Measurements from ENCODE around the gene CRYGN.

The CRYGN gene

DNA sequence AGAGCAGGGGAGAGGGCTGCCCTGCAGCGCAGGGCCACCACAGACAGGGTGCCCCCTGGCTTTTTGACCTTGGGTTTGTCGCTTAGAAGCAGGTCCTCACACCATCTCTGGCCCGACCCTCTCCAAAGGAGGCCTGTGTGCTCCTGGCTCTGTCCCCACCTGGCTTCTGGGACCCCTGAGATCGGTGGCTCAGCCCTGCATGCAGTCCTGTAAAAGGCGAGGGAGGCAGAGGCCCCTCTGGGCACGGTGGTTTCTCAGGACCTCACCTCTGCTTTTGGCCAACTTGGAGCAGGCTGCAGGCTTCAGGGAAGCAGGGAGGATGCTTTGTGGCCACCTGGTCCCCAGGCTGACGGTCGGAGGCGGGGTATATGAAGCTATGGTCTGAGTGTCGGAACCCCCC is 51.5 kb downstream of the CRYGN start:
- no peak for DNase-seq (ENCODE audit: low read depth, low spot score)
- H3K4me3 ChIP-seq (ENCODE audit: low read depth, low read length) = no peak overlapping the region
- TF ChIP-seq, protein P1, sequence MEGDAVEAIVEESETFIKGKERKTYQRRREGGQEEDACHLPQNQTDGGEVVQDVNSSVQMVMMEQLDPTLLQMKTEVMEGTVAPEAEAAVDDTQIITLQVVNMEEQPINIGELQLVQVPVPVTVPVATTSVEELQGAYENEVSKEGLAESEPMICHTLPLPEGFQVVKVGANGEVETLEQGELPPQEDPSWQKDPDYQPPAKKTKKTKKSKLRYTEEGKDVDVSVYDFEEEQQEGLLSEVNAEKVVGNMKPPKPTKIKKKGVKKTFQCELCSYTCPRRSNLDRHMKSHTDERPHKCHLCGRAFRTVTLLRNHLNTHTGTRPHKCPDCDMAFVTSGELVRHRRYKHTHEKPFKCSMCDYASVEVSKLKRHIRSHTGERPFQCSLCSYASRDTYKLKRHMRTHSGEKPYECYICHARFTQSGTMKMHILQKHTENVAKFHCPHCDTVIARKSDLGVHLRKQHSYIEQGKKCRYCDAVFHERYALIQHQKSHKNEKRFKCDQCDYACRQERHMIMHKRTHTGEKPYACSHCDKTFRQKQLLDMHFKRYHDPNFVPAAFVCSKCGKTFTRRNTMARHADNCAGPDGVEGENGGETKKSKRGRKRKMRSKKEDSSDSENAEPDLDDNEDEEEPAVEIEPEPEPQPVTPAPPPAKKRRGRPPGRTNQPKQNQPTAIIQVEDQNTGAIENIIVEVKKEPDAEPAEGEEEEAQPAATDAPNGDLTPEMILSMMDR (IDR thresholded peaks at IDR 0.05; ENCODE audit: insufficient read depth, low read length, missing control alignments) = no peak
- CTCF ChIA-PET = no interaction called here
- POLR2A ChIA-PET = no interaction called here

DNA sequence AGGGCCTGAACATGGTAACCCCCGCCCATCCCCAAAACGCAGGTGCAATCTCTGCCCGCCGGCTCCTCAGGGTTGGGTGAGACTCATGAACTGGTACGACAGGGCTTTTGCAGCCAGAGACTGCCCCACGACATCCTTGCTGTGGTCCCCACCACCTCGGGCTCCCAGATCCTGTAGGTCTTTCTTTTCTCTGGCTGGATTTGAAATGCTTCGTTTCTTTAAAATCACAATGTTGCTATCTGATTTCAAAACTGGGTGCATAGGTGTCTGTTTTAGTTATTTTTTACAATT is 52.0 kb downstream of the CRYGN start:
- ChIA-PET CTCF (no interaction called here), POLR2A (no interaction called here)
- H3K4me3 ChIP-seq (ENCODE audit: low read depth, low read length) = no peak overlapping the region
- TF ChIP-seq, protein P1 (IDR thresholded peaks at IDR 0.05; ENCODE audit: insufficient read depth, low read length, missing control alignments) = no peak
- DNase-seq (ENCODE audit: low read depth, low spot score) = no peak

DNA sequence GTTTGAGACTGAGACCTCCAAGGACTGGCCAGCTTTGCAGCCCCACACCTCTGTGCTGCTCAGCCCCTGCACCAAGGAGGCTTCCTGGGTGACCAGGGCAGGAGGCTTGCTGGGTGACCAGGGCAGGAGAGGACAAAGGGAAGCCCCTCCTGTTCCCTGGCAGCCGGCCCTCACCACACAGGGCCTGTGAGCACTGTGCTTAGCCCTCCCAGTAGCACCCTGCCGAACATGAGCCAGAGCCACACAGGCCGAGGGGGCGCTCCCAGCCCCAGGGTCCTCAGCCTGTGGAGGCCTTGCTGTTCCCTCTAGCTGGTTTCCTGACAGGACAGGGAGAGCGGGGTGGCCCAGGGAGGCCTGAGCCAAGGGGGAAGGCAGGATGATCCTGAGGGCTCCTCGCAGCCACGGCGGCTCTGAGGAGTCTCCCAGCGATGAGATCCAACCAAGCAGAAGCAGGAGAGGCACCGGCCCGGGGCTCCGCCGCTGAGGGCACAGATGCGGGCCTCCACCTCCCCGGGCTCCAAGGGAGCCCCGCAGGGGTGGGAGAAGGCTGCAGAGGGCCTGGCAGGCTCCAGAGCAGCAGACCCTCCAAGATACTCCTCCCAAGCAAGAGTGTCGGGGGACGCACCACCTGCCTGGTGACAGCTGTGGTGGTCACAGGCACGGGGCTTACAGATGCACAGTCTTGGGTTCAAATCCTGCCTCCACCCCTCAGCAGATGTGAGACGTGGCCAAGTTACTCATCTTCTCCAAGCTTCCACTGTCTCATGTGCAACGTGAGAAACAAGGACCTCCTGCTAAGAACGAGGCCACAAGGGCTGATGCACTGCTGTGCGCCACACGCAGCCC is 52.6 kb downstream of the CRYGN start:
- ChIA-PET CTCF (no interaction called here), POLR2A (no interaction called here)
- TF ChIP-seq, protein P1 (IDR thresholded peaks at IDR 0.05; ENCODE audit: insufficient read depth, low read length, missing control alignments) = no peak
- no peak for DNase-seq (ENCODE audit: low read depth, low spot score)
- H3K4me3 ChIP-seq (ENCODE audit: low read depth, low read length) = no peak overlapping the region

DNA sequence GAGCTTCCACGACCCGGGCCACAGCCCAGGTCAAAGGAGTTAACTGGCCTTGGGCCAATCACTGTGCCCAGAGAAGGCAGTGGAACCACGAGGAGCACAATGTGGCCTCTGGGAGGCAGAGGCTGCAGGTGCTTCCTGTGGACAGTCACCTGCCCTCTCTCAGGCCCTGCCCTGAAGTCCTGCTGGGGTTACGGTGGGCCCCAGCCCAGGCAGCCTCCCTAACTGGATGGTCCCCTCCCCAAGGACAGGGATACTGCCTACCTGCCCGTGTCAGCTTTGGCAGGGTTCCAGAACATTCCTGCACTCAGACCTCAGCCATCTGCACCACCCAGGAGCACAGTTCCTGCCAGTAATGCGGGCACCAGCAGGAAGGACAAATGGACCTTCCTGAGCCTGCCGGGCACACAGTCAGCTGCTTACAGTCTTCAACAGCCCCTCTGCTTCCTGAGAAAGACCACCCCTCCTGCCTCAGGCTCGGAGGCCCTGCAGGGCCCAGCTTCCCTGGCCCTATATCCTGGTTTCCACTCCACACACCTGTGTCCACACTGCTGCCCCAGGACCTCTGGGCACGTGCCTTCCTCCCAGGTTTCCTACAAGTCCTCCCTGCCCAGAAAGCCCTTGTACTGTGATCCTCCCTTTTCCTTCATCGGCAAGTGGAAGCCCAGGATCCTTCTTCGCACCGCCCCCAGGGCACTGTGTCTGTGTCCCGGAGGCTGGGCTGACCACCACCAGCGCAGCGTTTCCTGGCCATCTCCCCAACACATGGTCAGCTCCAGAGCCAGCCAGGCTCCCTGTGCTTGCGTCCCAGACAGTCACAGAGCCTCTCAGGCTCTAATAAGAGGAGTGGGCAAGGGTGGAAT is 53.4 kb downstream of the CRYGN start:
- DNase-seq (ENCODE audit: low read depth, low spot score) = no peak
- POLR2A ChIA-PET = no interaction called here
- CTCF ChIA-PET = no interaction called here
- H3K4me3 ChIP-seq (ENCODE audit: low read depth, low read length) = no peak overlapping the region
- TF ChIP-seq, protein P1 (IDR thresholded peaks at IDR 0.05; ENCODE audit: insufficient read depth, low read length, missing control alignments) = no peak

DNA sequence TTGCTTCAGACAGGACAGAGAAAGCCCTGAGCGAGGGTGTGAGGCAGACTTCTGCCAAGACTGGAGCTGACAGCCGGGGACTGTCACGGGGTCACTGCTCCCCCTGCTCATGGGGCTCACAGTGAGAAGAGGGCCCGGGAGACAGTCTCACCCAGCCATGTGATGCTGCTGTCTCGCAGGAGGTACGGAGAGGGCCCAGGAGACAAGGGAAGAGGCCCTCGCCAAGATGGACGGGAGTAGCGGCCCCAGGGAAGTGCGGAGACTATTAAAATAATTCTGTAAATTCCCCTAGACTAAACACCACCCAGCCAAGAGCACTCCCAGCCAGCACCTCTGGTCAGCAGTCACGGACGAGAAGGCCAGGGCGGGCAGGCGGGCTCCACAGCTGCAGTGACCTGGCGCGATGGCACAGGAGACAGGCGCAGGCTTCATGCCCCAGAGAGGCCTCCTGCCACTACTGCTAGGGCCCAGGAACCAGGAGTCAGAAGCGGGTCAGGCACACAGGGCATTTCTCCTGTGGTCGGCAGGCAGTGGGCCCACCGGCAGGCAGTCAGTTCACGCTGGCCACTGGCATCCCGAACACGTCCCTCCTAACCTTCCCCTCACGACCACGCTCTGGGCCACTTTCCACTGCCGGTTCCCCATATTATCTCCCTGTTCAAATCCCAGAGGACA is 54.2 kb downstream of the CRYGN start:
- CTCF ChIA-PET = no interaction called here
- DNase-seq (ENCODE audit: low read depth, low spot score) = no peak
- POLR2A ChIA-PET = no interaction called here

More for the DNA sequence above, 54.2 kb downstream of the CRYGN start:
- TF ChIP-seq, protein P1 (IDR thresholded peaks at IDR 0.05; ENCODE audit: insufficient read depth, low read length, missing control alignments) = no peak
- H3K4me3 ChIP-seq (ENCODE audit: low read depth, low read length) = no peak overlapping the region

Data from AG04449 (cell line).